ENCODE data around the gene PDGFD. TPM values are rescaled to one million over a fixed set of nuclear protein-coding genes. Genes with fewer than 3 reads are reported as not detected.

PDGFD gene
- polyA plus RNA-seq, 1 donor (not counting 4 experiments of a cell fraction or from before 2014, with no cell fraction given): 0.28 TPM

GRCh38 chr11:103904324-103904667 lies 259.7 kb downstream of the PDGFD start:
- Histone ChIP-seq H3K9me1 (ENCODE audit: control insufficient read depth, extremely low read depth, insufficient read depth, low read length) (no peaks in the 10 kb centered on the region), H3K27ac (ENCODE audit: control insufficient read depth, insufficient read depth, low read length) (no peak overlapping the region), H3K79me2 (ENCODE audit: control insufficient read depth, insufficient read depth, low read length) (no peaks in the 10 kb centered on the region), H3K9me3 (ENCODE audit: control insufficient read depth, low read depth, low read length) (no peaks in the 10 kb centered on the region), H3K27me3 (ENCODE audit: control insufficient read depth, extremely low read depth, insufficient read depth, low read length) (no peaks in the 10 kb centered on the region), H2AFZ (ENCODE audit: control insufficient read depth, low read length) (no peak overlapping the region), H3K4me3 (ENCODE audit: control insufficient read depth in 2 of 3, extremely low read depth in 1 of 3, insufficient read depth in 2 of 3, low read depth in 1 of 3, low read length in 3 of 3) (no peak overlapping the region), H3K9ac (ENCODE audit: control insufficient read depth, extremely low read depth, insufficient read depth, low read length) (no peak overlapping the region), H3K36me3 (ENCODE audit: control insufficient read depth in 2 of 2, extremely low read depth in 1 of 2, insufficient read depth in 2 of 2, low read length in 2 of 2) (no peaks in the 10 kb centered on the region), H4K20me1 (ENCODE audit: control insufficient read depth, extremely low read depth, insufficient read depth, low read length) (no peaks in the 10 kb centered on the region), H3K4me1 (ENCODE audit: control insufficient read depth, extremely low read depth, insufficient read depth, low read length) (no peaks in the 10 kb centered on the region), H3K4me2 (ENCODE audit: control insufficient read depth, extremely low read depth, insufficient read depth, low read depth, low read length) (no peak overlapping the region)
- TF ChIP-seq CTCF (optimal IDR thresholded peaks at IDR 0.05 in 1 of 3, IDR thresholded peaks at IDR 0.05 in 1 of 3, conservative IDR thresholded peaks at IDR 0.05 in 1 of 3; ENCODE audit: extremely low read depth in 1 of 3, insufficient read depth in 2 of 3, low read length in 3 of 3): no peak
- no peak for TF ChIP-seq EZH2 (IDR thresholded peaks at IDR 0.05; ENCODE audit: low read length)
- DNase-seq (ENCODE audit: low read depth, low spot score) (no peak), FAIRE-seq (no peak)
- dilution Hi-C loops (cut with MboI; ENCODE audit: extremely low pct_ligation_motif_present, low sequenced_read_pairs): no loop called here

- no peaks in the 10 kb centered on the region for H3K4me1 ChIP-seq (ENCODE audit: control insufficient read depth, extremely low read depth, insufficient read depth, low read length)
- no peak overlapping the region for H3K4me2 ChIP-seq (ENCODE audit: control insufficient read depth, extremely low read depth, insufficient read depth, low read depth, low read length)
- H2AFZ ChIP-seq (ENCODE audit: control insufficient read depth, low read length): no peak overlapping the region
- H3K79me2 ChIP-seq (ENCODE audit: control insufficient read depth, insufficient read depth, low read length): no peaks in the 10 kb centered on the region
- H3K9ac ChIP-seq (ENCODE audit: control insufficient read depth, extremely low read depth, insufficient read depth, low read length): no peak overlapping the region
- no peaks in the 10 kb centered on the region for H3K9me1 ChIP-seq (ENCODE audit: control insufficient read depth, extremely low read depth, insufficient read depth, low read length)
- H3K36me3 ChIP-seq (ENCODE audit: control insufficient read depth in 2 of 2, extremely low read depth in 1 of 2, insufficient read depth in 2 of 2, low read length in 2 of 2): no peaks in the 10 kb centered on the region
- no peak for DNase-seq (ENCODE audit: low read depth, low spot score)
- H3K9me3 ChIP-seq (ENCODE audit: control insufficient read depth, low read depth, low read length): no peaks in the 10 kb centered on the region
- H3K27ac ChIP-seq (ENCODE audit: control insufficient read depth, insufficient read depth, low read length): no peak overlapping the region
- no peak for FAIRE-seq
- dilution Hi-C loops (cut with MboI; ENCODE audit: extremely low pct_ligation_motif_present, low sequenced_read_pairs): no loop called here
- no peaks in the 10 kb centered on the region for H3K27me3 ChIP-seq (ENCODE audit: control insufficient read depth, extremely low read depth, insufficient read depth, low read length)
- TF ChIP-seq CTCF (optimal IDR thresholded peaks at IDR 0.05 in 1 of 3, IDR thresholded peaks at IDR 0.05 in 1 of 3, conservative IDR thresholded peaks at IDR 0.05 in 1 of 3; ENCODE audit: extremely low read depth in 1 of 3, insufficient read depth in 2 of 3, low read length in 3 of 3) (no peak), EZH2 (IDR thresholded peaks at IDR 0.05; ENCODE audit: low read length) (no peak)
- no peaks in the 10 kb centered on the region for H4K20me1 ChIP-seq (ENCODE audit: control insufficient read depth, extremely low read depth, insufficient read depth, low read length)
- H3K4me3 ChIP-seq (ENCODE audit: control insufficient read depth in 2 of 3, extremely low read depth in 1 of 3, insufficient read depth in 2 of 3, low read depth in 1 of 3, low read length in 3 of 3): no peak overlapping the region
Observed at GRCh38 chr11:103903621-103904323, 260.2 kb downstream of the PDGFD start.
